Prostate gland (tissue), 2 donors: ENCODE results near the gene UTP25.

Experiments used
- CTCF ChIP-seq, 4 experiments: fragments of 200-600 bp in 2 of 4; fragments of 450-650 bp in 2 of 4; sonication (generic) in 2 of 4; IDR thresholded peaks; 1 replicate in 3 of 4; 2 replicates in 1 of 4; pipeline ENCODE4 v1.5.1; 2016 to 2019; ENCODE audit warnings: antibody characterized with exemption in 4 of 4, mild to moderate bottlenecking in 2 of 4, moderate library complexity in 2 of 4
- POLR2A ChIP-seq: fragments of 450-650 bp; IDR thresholded peaks from one replicate; pipeline ENCODE4 v1.6.1; 2016; ENCODE audit warnings: antibody characterized with exemption, mild to moderate bottlenecking
- POLR2AphosphoS5 ChIP-seq: sonication (generic); formaldehyde crosslinking; IDR thresholded peaks from one replicate; pipeline ENCODE4 v1.6.1; 2017; ENCODE audit warnings: antibody characterized with exemption

GRCh38 chr1:209820986-209821385 is 6.8 kb upstream of the UTP25 start:
- no peak for TF ChIP-seq CTCF (IDR thresholded peaks at IDR 0.05)
- TF ChIP-seq POLR2A, result no peak
- TF ChIP-seq POLR2AphosphoS5, result no peak
